HG03342 (cell line): Measurements from ENCODE around the gene CTNNBL1.
"Not testable (repeated sequence)": the region's sequence is repeated elsewhere in the genome, so short reads cannot be mapped to it uniquely, and the experiment has no call there.

ENCODE experiments used
- ATAC-seq: cut with Tn5 transposase; IDR thresholded peaks from one replicate; pipeline ENCODE4 v1.9.1; 2021; ENCODE audit warnings: mild to moderate bottlenecking, moderate library complexity; ENCODE audit not compliant: unreplicated experiment

The CTNNBL1 gene

DNA sequence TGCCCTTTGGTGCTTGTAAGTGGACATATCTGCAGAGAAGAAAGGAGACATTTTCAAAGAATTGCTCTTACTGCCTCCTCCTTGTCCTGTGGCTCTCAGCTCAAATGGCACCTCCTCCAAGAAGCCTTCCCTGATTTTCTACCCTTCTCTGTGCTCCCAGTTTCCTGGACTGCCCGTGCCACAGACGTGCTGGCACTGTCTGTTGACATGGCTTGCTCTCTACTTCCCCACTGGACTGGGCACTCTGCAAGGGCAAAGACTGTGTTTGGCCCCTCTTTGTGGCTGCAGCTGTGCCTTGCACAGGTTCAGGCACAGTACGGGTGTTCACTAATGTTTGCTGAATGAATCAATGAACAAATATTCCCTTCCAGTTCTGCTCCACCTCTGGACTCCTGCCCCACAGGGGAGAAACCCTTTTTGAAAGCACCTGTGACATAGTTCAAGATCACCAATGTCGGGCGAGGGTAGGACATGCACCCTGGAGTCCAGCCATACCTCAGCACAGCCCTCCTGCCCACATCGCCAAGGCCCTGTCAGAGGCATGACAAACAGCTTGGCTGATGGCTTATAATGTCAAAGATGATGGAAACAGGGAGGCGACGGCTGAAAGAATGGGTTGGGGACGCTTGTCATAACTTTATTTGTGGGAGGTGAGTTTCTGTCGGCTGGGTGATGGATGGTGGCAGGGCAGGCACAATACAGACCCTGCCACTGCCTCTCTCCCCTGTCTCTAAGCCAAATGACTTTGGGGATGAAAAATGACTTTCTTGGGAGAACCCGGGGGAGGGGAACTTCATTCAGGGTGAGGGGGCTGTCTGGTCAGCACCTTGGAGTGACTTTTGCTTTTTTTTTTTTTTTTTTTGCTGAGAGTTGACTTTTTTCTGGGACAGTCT lies 15.6 kb upstream of the CTNNBL1 start:
- no peak for ATAC-seq

DNA sequence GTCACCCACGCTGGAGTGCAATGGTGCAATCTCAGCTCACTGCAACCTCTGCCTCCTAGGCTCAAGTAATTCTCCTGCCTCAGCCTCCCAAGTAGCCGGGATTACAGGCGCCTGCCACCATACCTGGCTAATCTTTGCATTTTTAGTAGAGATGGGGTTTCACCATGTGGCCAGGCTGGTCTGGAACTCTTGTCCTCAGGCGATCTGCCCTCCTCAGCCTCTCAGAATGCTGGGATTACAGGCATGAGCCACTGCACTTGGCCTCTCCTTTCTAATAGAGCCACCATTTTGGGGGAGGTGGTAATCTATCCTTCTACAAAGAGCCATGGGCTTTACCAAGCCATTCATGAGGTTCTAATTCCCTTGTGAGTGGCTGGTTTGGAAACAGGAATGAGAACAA lies 14.1 kb upstream of the CTNNBL1 start:
- not testable (repeated sequence) for ATAC-seq

DNA sequence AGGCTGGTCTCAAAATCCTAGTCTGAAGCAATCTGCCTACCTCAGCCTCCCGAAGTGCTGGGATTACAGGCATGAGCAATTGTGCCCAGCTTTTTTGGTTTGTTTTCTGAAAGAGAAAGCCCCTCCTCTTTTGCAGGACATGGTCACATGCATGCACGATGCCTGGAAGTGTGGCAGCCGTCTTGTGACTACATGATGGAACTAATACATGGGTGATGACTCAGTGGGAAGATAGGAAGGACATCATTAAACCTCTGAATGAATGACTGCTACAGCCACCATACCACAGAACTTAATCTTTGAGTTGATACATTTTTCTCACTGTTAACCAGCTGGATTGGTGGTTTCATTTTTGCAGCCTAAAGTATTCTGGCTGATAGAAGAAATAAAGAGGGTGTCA lies 13.4 kb upstream of the CTNNBL1 start:
- ATAC-seq: no peak

DNA sequence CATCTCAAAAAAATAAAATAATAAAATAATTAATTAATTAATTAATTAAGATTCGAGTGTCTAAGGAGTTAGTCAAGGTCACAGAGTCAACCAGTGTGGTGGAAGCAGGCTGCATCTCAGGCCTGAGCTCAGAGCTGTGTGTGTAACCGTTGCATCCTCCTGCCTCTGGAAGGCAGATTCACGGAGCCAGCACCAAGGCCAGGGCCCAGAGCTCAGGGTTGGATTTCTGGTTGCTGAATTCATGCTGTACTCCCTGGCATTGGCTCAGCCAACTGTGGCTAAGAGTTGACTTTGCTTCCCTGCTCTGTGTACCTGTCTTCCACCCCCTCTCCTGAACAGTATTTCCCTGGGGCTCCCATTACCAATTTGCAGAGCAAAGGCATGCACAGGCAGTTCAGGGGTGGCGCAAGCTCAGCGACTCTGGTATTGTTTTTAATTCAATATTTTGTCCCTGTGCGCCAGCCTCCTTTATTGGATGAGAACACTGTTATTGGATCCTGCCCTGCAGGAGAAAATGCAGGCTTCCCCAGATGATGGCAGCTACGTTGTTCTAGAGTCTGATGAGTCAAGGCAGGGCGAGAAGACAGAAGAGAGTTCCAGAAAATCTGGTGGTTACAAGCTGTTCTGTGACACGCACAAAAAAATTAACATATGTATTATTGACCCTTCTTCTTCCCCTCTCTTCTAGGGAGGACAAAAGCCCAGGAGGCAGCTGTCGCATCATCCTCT lies 12.3 kb upstream of the CTNNBL1 start:
- ATAC-seq: no peak

DNA sequence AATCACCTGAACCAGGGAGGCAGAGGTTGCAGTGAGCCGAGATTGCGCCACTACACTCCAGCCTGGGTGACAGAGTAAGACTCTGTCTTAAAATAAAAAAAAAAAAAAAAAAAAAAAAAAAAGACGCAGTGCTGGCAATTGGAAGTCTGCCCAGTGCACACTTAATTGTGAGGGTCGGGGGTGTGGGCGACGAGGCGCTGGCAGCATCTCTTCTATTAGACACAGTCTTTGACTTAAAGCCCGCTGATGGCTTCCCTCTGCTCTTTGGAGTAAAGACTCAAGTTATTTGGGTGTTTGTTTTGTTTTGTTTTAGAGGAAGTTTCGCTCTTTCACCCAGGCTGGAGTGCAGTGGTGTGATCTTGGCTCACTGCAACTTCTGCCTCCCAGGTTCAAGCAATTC lies 10.7 kb upstream of the CTNNBL1 start:
- not testable (repeated sequence) for ATAC-seq

DNA sequence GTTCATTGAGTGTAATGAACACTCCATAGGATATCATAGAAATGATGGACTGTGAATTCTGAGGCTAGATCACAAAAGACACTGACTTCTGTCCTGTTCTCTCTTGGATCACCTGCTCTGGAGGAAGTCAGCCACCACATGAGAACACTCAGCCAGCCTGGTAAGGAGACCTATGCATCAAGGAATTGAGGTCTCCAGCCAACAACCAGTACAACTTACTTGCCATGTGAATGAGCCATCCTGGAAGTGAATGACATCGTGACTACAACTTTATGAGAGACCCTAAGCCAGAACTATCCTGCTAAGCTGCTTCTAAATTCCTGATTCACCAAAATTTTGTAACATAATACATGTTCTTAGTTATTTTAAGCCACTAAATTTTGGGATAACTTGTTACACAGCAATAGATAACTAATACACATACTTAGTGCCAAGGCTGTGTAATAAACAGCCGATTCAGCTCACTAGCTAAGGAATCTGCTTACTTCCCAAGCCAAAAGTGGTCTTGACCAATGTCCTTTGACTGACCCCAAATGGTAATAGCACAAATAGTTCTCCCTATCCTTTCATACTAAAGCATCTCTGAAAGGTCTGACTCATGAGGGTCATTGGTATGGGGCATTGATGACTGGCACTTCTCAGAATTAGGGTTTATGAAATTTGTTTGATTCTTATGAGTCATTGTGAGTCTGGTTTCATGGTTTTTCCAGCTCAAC lies 6.9 kb upstream of the CTNNBL1 start:
- ATAC-seq: no peak

DNA sequence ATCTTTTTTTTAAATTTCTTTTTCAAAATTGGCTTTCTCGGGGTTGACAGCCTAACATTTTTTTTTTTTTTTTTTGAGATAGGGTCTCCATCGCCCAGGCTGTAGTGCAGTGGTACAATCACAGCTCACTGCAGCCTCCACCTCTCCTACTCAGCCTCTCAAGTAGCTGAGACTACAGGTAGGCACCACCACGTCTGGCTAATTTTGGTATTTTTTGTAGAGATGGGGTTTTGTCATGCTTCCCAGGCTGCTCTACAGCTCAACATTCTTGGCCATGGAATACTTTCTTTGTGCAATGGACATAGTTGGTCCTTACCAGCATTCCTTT lies 6.4 kb upstream of the CTNNBL1 start:
- no peak for ATAC-seq

DNA sequence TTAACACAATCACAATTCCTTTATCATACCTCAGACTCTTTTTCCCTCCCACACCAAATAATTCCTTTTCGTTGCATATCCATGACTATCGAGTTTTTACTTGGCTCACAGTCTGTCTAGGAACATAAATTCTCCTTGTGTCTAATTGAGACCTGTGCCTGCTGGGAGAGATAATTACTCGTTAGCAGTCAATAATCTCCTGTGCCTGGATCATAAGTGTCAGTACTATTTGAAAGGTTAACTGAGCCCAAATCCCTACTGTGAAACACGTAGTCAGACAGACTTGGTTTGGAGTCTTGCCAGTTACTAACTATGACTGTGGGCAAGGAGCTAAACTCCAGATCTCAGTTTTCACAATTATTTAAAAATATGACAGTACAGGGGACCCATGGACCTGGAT lies 5.7 kb upstream of the CTNNBL1 start:
- ATAC-seq: no peak

DNA sequence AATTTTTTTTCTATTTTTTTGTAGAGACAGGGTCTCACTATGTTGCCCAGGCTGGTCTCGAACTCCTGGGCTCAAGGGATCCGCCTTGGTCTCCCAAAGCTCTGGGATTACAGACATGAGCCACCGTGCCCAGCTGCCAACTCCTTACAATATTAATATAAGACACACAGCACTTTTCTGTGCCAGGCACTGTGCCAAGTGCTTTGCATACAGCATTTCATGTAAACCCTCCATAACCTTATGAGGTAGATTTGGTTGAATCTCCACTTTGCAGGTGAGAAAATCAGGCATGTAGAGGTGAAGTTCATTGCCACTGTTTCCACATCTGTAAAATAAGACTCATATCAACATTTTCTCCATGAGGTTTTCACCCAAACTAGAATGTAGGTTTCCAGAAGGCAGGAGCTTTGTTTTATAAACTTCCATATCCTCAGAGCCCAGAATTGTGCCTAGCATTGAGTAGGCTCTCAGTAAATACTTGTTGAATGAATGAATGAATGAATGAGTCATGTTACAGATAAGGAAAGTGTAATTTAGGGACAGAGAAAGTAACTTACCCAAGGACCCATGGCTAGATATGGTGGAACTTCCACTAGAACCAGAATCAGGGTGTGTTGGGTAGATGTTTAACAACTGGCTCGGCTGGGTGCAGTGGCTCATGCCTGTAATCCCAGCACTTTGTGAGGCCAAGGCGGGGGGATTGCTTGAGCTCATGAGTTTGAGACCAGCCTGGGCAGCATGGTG lies 3.0 kb upstream of the CTNNBL1 start:
- ATAC-seq: no peak

DNA sequence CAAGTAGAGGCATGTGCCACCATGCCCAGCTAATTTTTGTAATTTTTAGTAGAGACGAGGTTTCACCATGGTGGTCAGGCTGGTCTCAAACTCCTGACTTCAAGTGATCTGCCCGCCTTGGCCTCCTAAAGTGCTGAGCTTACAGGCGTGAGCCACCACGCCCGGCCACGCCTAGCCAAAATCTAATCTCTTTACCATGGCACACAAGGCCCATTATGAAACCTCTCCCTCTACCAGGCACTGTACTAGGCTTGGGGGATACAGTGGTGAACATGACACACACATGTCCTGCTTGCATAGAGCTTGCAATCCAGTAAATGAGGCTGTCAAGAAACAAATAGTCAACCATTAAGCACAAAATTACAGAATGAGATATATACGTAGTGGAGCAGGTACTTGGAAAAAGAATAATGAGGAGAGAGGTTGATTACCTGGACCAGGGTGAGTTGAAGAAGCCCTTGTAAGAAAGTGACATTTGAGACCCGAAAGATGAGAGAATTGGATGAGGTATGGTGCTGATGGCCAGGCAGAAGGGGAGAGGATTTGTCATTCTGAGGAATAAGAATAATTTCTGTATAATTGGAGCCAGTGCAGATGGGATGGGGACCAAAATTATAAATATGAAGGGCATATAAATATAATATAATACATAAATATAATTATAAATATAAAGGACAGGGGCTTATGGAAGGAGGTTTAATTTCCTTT lies 1.2 kb upstream of the CTNNBL1 start:
- ATAC-seq: no peak

DNA sequence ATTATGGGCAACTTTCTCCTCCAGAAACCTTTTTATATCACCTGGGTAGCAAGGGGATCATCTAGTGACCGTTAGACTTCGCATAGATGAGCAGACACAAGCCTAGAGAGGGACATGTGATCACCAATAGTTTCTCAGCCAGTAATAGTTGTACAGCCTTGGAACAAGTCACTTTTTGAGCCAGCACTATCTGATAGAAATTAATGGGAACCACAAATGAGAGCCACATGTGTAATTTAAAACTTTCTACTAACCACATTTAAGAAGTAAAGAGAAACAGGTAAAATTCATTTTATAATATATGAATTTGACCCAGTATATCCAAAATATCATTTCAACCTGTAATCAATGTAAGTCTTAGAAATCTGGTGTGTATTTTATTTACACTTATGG lies 592 bp upstream of the CTNNBL1 start:
- no peak for ATAC-seq

DNA sequence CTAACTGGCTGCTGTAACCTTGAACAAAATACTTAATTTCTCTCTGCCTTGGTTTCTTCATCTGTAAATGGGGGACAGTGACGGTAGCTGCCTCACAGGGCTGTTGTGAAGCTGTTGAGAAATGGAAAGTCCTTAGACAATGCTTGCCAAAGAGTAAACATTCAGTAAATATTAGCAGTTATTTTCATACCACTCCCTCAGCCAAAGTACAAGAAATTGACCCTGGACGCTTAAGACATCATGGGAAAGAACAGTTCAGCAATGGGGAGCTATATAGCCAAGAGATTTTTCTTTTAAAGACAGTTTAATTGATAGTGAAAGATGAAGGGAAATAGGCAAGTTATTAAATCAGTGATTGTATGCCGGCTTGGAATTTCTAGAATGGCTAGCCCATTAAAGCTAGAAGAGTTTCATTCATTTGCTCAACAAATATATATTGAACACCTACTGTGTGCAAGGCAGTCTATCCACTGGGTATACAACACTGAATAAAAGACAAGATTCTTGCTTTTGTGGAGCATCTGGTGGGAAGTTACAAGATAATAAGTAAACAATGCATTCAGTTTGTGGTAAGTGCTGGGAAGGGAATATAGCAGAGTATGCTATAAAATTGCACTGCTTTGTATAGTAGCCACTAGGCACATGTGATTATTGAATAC lies 2.0 kb downstream of the CTNNBL1 start:
- no peak for ATAC-seq

DNA sequence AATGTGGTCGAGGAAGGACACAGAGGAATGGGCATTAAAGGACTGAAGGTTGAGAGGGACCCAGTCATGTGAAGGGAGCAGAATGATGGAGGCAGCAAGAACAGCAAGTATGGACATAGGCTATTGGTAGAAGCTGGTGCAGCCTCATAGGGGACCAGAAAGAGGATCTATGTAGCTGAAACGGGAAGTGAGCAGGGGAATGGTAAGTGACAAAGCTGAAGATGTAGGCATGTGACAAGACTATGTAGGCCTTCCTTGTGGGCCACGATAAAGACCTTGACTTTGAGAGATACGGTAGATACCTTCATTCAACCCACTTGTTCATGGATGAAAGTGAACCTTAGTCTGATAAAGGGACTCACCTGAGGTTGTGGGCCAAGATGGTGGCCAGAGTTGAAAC lies 3.5 kb downstream of the CTNNBL1 start:
- peak; percentile 60 for ATAC-seq

DNA sequence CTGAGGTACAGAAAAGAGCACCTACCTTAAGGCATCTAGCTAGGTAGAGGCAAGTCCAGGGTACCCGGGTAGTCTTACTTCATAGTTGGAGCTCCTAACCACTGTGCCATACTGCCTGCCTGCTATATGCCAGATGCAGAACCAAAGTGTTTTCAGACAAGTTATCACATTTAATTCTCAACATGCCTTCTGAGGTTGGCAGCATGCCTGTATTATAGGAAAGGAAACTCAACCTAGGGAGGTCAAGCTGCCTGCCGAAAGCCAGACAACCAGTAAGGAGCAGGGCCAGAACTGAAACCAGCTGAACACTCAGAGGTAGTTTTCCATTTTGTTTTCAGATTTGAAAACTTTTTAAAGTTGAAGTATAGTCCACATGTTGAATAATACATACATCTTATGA lies 5.4 kb downstream of the CTNNBL1 start:
- ATAC-seq: no peak

DNA sequence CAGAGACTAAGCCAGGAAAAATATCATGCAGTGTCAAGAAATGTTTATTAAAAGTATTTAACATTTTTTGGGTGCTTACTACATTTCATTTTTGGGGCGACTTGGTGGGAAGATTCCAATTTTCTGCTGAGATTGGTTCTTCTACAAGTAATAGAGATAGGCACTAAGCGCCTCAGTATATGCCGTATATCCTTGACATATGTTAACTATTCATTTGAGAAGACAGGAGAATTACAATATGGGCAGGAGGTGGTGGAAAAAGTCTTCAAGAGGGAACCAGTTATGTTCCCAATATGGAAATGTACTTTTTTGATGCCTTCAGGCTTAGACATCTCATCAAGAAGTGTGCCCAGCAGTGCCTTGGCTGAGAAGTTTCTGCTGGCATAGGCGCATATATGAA lies 6.5 kb downstream of the CTNNBL1 start:
- no peak for ATAC-seq

DNA sequence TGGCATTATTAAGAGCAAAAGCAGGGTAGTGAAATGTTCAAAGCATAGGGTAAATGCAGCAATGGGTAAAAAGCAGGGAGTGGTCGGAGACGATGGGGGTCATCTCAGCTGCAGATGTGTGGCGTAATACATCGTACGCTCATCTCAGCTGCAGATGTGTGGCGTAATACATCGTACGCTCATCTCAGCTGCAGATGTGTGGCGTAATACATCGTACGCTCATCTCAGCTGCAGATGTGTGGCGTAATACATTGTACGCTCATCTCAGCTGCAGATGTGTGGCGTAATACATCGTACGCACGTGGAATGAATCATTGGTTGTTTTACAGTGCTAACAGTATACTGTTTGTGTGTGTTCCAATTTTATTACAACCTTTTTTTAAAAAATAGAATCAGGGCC lies 7.8 kb downstream of the CTNNBL1 start:
- not testable (repeated sequence) for ATAC-seq

DNA sequence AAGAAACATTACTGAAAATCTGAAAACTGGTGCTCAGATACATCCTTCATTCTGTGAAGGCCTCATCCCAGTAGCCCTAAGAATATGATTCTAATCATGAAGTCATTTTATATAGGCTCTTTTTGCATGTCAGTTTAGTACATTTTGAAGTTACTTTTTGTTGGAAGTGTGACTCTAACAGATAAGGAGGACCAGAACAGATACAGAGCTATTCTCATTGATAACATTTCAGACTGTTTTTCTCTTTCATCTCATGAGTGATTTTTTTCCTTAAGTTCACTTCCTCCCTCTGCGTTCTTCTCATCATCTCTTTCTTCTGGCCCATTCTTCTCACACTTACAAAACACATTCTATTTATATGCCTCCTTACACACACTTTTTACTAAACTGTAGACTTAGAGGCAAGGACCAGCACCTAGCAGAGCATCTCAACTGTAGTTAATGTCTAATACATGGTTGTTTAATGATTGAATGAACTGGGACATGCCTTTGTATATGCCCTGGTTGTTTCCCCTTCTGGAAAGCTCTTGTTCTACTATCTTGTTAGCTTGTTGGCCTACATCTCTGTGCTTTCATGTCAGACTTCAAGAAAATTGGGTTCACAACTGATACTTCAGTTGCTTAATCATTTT lies 8.7 kb downstream of the CTNNBL1 start:
- ATAC-seq: no peak

DNA sequence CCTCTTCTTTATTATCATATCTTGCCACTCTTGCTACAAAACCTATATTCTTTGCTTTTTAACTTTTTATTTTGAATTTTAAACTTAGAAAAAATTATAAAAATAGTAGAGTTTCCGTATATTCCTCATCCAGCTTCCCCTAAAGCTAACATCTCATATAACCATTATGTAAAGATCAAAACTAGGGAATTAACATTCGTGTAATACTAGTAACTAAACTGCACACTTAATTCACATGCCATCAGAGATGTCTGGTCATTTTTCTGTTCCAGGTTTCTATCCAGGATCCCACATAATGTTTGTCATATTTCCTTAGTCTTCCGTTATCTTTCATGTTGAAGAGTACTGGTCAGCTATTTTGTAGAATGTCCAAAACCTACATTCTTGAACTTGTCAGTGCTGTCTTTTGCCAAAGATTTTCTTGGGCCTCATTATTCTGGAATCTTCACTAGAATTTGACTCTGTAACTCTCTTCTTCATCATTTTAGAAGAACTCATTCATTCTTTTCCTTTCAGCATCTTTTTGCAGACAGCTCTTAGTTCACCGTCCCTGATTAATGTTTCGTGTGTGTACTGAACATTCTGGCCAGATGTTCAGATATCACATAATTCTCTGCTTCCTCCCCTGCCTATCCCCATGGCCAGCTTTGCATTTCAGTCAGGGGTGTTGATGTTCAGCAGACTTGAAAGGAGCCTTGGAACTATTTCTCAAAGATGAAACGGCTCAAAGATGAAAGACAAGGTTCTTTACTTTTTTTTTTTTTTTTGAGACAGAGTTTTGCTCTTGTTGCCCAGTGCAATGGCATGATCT lies 9.4 kb downstream of the CTNNBL1 start:
- no peak for ATAC-seq

DNA sequence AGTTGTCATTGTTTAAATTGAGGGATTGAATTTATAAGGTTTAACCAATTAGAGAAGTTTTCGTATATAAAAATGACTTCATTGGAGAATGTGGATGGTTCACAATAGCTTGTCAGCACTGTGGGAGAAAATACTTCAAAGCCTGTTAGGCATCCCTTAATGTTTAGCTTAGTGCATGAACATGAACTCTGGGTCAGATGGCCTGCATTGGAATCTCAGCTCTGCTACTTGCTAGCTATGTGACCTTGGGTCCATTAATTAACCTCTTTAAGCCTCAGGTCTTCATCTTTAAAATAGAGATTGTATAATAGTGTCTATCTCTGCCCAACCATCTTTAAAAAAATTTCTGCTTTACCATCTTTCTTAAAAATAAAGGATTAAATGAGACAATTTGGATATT lies 11.1 kb downstream of the CTNNBL1 start:
- ATAC-seq: no peak
